Renal cortical epithelial cell (primary cell): ENCODE results near the gene SLC26A2. TPM values are rescaled to one million over a fixed set of nuclear protein-coding genes. Genes with fewer than 3 reads are reported as not detected.

ENCODE experiments used
- DNase-seq: peaks from one replicate; pipeline ENCODE4 v3.0.0-alpha.2; 2011; ENCODE audit warnings: low read depth
- total RNA-seq: library from RNA; depleted of rRNA; stranded (reverse); fragments of >200 nt; gene quantifications from 2 replicates; pipeline ENCODE4 v1.2.3, GENCODE V29; 2014

The SLC26A2 gene
- total RNA-seq, 1 donor from 2014 or later: 100.0 TPM

- DNase-seq: no peak
These were observed 678 bp downstream of the SLC26A2 start for GRCh38 chr5:149961186-149961685.

- DNase-seq: peak; percentile 67
These were observed 1.4 kb downstream of the SLC26A2 start for GRCh38 chr5:149961957-149962409.

GRCh38 chr5:149962601-149963300 lies 2.2 kb downstream of the SLC26A2 start:
- no peak for DNase-seq

GRCh38 chr5:149963729-149964128 lies 3.2 kb downstream of the SLC26A2 start:
- no peak for DNase-seq

GRCh38 chr5:149966946-149967345 lies 6.4 kb downstream of the SLC26A2 start:
- no peak for DNase-seq

GRCh38 chr5:149969181-149969930 lies 8.8 kb downstream of the SLC26A2 start:
- DNase-seq: no peak

- no peak for DNase-seq
These were observed 14.9 kb downstream of the SLC26A2 start for GRCh38 chr5:149975409-149975808.

- DNase-seq: no peak
These were observed 19.3 kb downstream of the SLC26A2 start for GRCh38 chr5:149979896-149980295.

GRCh38 chr5:149981206-149981605 lies 20.6 kb downstream of the SLC26A2 start:
- DNase-seq: no peak

- DNase-seq: no peak
These were observed 21.9 kb downstream of the SLC26A2 start for GRCh38 chr5:149982505-149982904.

GRCh38 chr5:149988126-149988525 lies 27.6 kb downstream of the SLC26A2 start:
- DNase-seq: no peak

GRCh38 chr5:149990518-149991376 lies 30.2 kb downstream of the SLC26A2 start:
- DNase-seq: peak; percentile 76

GRCh38 chr5:149993471-149993870 lies 32.9 kb downstream of the SLC26A2 start:
- DNase-seq: no peak

GRCh38 chr5:149995385-149996204 lies 35.0 kb downstream of the SLC26A2 start:
- DNase-seq: no peak

- no peak for DNase-seq
These were observed 35.8 kb downstream of the SLC26A2 start for GRCh38 chr5:149996205-149996890.

- DNase-seq: no peak
These were observed 37.7 kb downstream of the SLC26A2 start for GRCh38 chr5:149998281-149998680.

- no peak for DNase-seq
These were observed 38.8 kb downstream of the SLC26A2 start for GRCh38 chr5:149999359-149999758.

GRCh38 chr5:149999866-150000255 lies 39.3 kb downstream of the SLC26A2 start:
- peak; percentile 73 for DNase-seq

GRCh38 chr5:150000256-150000989 lies 39.9 kb downstream of the SLC26A2 start, which contains the start of the genes HMGXB3 and TIGD6:
TSS of gene HMGXB3 (plus strand) at chr5:150000739. CDS start at chr5:150004853, 4,114 bp downstream.
TSS of gene TIGD6 (minus strand) at chr5:150000654. CDS start at chr5:149996348, 4,306 bp downstream.
- peak; percentile 89 for DNase-seq
